HepG2 (cell line): Measurements from ENCODE around the gene RNF208. TPM values are rescaled to one million over a fixed set of nuclear protein-coding genes. Genes with fewer than 3 reads are reported as not detected.

Experiments used
- CENPT ChIP-seq: sonication (generic); formaldehyde crosslinking; IDR thresholded peaks from 2 replicates; pipeline ENCODE4 v1.8.0; 2022; ENCODE audit warnings: low read depth, mild to moderate bottlenecking, moderate library complexity, missing genetic modification reagents
- GFI1 ChIP-seq: sonication (generic); formaldehyde crosslinking; IDR thresholded peaks from 2 replicates; pipeline ENCODE4 v1.5.0; 2020; ENCODE audit warnings: missing genetic modification reagents, mild to moderate bottlenecking, borderline replicate concordance
- IRX3 ChIP-seq: sonication (generic); formaldehyde crosslinking; IDR thresholded peaks from 2 replicates; pipeline ENCODE4 v1.8.1; 2023; ENCODE audit warnings: mild to moderate bottlenecking, low read depth, missing genetic modification reagents, borderline replicate concordance
- PHF8 ChIP-seq: sonication (generic); formaldehyde crosslinking; IDR thresholded peaks from 2 replicates; pipeline ENCODE4 v1.5.0; 2020; ENCODE audit warnings: missing genetic modification reagents
- PRMT3 ChIP-seq: sonication (generic); formaldehyde crosslinking; IDR thresholded peaks from 2 replicates; pipeline ENCODE4 v1.8.1; 2022; ENCODE audit warnings: low read depth, mild to moderate bottlenecking, moderate library complexity, missing genetic modification reagents, borderline replicate concordance
- REXO4 ChIP-seq: sonication (generic); formaldehyde crosslinking; IDR thresholded peaks from 2 replicates; pipeline ENCODE4 v1.8.0; 2022; ENCODE audit warnings: missing genetic modification reagents, mild to moderate bottlenecking, borderline replicate concordance
- SALL2 ChIP-seq: sonication (generic); formaldehyde crosslinking; IDR thresholded peaks from 2 replicates; pipeline ENCODE4 v1.8.1; 2023; ENCODE audit warnings: mild to moderate bottlenecking, missing genetic modification reagents, inconsistent platforms
- SRF ChIP-seq: IDR thresholded peaks from 2 replicates; pipeline ENCODE4 v1.6.1; 2011; ENCODE audit warnings: mild to moderate bottlenecking, low read depth, low read length, moderate library complexity
- TCF12 ChIP-seq, 2 experiments: fragments of 450-650 bp in 1 of 2; sonication (generic) in 1 of 2; formaldehyde crosslinking in 1 of 2; IDR thresholded peaks; 2 replicates each; pipeline versions ENCODE4 v1.6.1 to v1.8.0; 2017 to 2022; ENCODE audit warnings: antibody characterized with exemption in 1 of 2, mild to moderate bottlenecking in 1 of 2, missing genetic modification reagents in 1 of 2, moderate library complexity in 1 of 2
- ZBTB44 ChIP-seq: sonication (generic); formaldehyde crosslinking; IDR thresholded peaks from 2 replicates; pipeline ENCODE4 v1.4.0; 2020; ENCODE audit warnings: missing genetic modification reagents
- ZFP1 ChIP-seq: IDR thresholded peaks from 2 replicates; pipeline ENCODE4 v1.6.1; 2016
- ZFP91 ChIP-seq: sonication (generic); formaldehyde crosslinking; IDR thresholded peaks from 2 replicates; pipeline ENCODE4 v1.9.0; 2022; ENCODE audit warnings: missing genetic modification reagents, mild to moderate bottlenecking, borderline replicate concordance
- ZNF281 ChIP-seq: sonication (generic); formaldehyde crosslinking; IDR thresholded peaks from 2 replicates; pipeline ENCODE4 v1.4.0; 2020; ENCODE audit warnings: missing genetic modification reagents, borderline replicate concordance
- ZNF33A ChIP-seq: sonication (generic); formaldehyde crosslinking; IDR thresholded peaks from 2 replicates; pipeline ENCODE4 v1.5.1; 2020; ENCODE audit warnings: missing genetic modification reagents, mild to moderate bottlenecking, moderate library complexity, borderline replicate concordance
- ZSCAN31 ChIP-seq: sonication (generic); formaldehyde crosslinking; IDR thresholded peaks from 2 replicates; pipeline ENCODE4 v1.5.0; 2020; ENCODE audit warnings: low read depth, mild to moderate bottlenecking, missing genetic modification reagents
- polyA plus RNA-seq, 8 experiments: library from polyadenylated mRNA; depleted of rRNA in 3 of 8; stranded (reverse) in 7 of 8; unstranded in 1 of 8; fragments of >200 nt; fragmentation: Illumina TruSeq in 4 of 8; extraction: Trizol in 4 of 8; gene quantifications; 2 replicates each; pipeline versions ENCODE4 v1.2.1 to v1.2.3, GENCODE V29; 2011 to 2016; ENCODE audit warnings: low read depth in 4 of 8, missing spikeins in 1 of 8, mixed read lengths in 1 of 8; ENCODE audit not compliant: insufficient read depth in 1 of 8
- total RNA-seq, 5 experiments: library from RNA; depleted of rRNA; stranded (reverse); fragments of >200 nt; fragmentation: Illumina TruSeq; extraction: Trizol; gene quantifications; 2 replicates each; pipeline ENCODE4 v1.2.3, GENCODE V29; 2016; ENCODE audit warnings: low read depth in 1 of 5
- TF ChIP-seq, protein P1 (sequence below): sonication (generic); formaldehyde crosslinking; IDR thresholded peaks from 2 replicates; pipeline ENCODE4 v1.5.1; 2020; ENCODE audit warnings: mild to moderate bottlenecking, moderate library complexity, missing genetic modification reagents
- TF ChIP-seq, protein P2 (sequence below): sonication (generic); formaldehyde crosslinking; IDR thresholded peaks from 2 replicates; pipeline ENCODE4 v1.4.0; 2020; ENCODE audit warnings: missing genetic modification reagents

The RNF208 gene
- total and polyA plus RNA-seq, 2 of the 13 experiments (the other 11 are each of a cell fraction or from before 2014, with no cell fraction given), result 1.6 to 2.1 TPM

GRCh38 chr9:137188490-137189296, 33.3 kb downstream of the RNF208 start, which contains the start of the genes ANAPC2 and SSNA1 (continued):
- TF ChIP-seq ZBTB44 (CRISPR knock-in tag), result 0 out of 2 replicates have a peak, but pooled peaks have one; percentile 12
- peak; percentile 86 for TF ChIP-seq ZNF281 (CRISPR knock-in tag)
- TF ChIP-seq SALL2 (CRISPR knock-in tag), result peak; percentile 81; the same call in 1 of the 2 replicates
- no peak for TF ChIP-seq TCF12 (IDR thresholded peaks at IDR 0.05)
- TF ChIP-seq TCF12 (CRISPR knock-in tag; IDR thresholded peaks at IDR 0.05), result peak; percentile 8; the same call in 1 of the 2 replicates
- TF ChIP-seq CENPT (CRISPR knock-in tag), result 0 out of 2 replicates have a peak, but pooled peaks have one; percentile 83
- no peak for TF ChIP-seq ZFP1 (CRISPR knock-in tag)
- peak; percentile 94 for TF ChIP-seq SRF
- TF ChIP-seq PRMT3, result no peak
- TF ChIP-seq, protein P1, sequence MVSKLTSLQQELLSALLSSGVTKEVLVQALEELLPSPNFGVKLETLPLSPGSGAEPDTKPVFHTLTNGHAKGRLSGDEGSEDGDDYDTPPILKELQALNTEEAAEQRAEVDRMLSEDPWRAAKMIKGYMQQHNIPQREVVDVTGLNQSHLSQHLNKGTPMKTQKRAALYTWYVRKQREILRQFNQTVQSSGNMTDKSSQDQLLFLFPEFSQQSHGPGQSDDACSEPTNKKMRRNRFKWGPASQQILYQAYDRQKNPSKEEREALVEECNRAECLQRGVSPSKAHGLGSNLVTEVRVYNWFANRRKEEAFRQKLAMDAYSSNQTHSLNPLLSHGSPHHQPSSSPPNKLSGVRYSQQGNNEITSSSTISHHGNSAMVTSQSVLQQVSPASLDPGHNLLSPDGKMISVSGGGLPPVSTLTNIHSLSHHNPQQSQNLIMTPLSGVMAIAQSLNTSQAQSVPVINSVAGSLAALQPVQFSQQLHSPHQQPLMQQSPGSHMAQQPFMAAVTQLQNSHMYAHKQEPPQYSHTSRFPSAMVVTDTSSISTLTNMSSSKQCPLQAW (CRISPR knock-in tag), result peak; percentile 79
- no peak; the same call in 1 of the 2 replicates for TF ChIP-seq GFI1 (CRISPR knock-in tag)
- TF ChIP-seq ZSCAN31 (CRISPR knock-in tag), result peak; percentile 64
- TF ChIP-seq ZNF33A (CRISPR knock-in tag), result no peak
- peak; percentile 91 for TF ChIP-seq PHF8 (CRISPR knock-in tag)
- no peak; the same call in 1 of the 2 replicates for TF ChIP-seq IRX3 (CRISPR knock-in tag)
- peak; percentile 89 for TF ChIP-seq ZFP91 (CRISPR knock-in tag)
- TF ChIP-seq, protein P2, sequence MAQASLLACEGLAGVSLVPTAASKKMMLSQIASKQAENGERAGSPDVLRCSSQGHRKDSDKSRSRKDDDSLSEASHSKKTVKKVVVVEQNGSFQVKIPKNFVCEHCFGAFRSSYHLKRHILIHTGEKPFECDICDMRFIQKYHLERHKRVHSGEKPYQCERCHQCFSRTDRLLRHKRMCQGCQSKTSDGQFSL (CRISPR knock-in tag), result peak; percentile 99
- TF ChIP-seq REXO4, result no peak
